CD4-positive, alpha-beta T cell treated with Interleukin-4 for 4 hours (primary cell): Measurements from ENCODE around the gene SHC1.

ENCODE experiments used
- DNase-seq: peaks from one replicate; pipeline ENCODE4 v3.0.0-alpha.2; 2020

SHC1 gene

GRCh38 chr1:154955718-154956543 lies 14.6 kb downstream of the SHC1 start, which contains the start of gene PBXIP1:
PBXIP1 (minus strand) TSS chr1:154956099; CDS start chr1:154953721, 2,378 bp downstream.
- peak; percentile 96 for DNase-seq

DNA sequence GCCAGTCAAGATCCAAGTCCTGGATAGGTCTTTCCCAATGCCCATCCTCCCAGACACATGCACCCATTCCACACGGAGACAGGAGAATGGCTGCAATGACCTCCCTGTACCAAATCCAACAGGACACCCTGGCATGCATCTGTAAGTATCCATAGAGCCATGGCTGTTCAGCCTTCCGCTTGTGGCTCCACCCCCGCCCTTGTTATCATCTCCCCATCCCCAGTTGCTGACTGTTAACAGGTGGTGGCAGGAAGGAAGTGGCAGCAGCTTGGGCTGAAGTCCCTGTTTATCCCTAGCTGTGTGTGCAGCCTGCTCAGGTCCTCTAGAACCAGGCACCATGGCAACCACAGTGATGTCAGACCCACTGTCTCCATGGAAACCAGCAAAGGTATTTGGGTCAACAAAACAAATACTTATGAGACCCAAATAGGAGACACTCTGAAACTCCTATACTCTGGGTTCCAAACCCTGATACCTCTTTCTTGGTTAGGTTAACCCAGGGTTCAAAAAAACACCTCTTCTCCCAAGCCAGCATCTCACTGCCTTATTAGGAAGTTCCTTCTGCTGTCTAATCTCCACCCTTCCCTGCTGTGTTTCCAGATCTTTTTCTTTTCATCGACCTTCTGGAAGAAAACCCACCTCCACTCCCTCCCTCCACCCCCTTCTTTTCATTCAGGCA lies 15.4 kb downstream of the SHC1 start:
- DNase-seq: peak; percentile 100

DNA sequence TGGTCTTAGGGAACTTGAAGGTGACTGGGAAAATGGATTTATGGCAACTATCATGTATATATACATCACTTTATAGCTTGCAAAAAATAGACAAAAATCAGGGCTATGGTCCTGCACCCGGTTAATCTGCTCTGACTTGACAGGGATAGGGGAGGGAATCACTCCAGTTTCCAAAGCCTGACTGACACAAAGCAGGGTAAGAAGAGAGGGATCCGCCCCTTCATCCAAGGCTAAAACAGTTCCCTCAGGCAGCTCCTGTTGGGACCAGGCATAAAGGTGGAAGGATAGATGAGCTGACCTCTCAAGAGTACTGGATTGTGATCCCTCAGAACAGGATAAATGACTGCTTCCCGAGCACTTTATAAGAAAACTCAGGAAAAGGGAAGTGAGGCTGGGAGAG lies 16.0 kb downstream of the SHC1 start:
- DNase-seq: no peak

GRCh38 chr1:154953611-154954038 lies 16.9 kb downstream of the SHC1 start:
- no peak for DNase-seq

DNA sequence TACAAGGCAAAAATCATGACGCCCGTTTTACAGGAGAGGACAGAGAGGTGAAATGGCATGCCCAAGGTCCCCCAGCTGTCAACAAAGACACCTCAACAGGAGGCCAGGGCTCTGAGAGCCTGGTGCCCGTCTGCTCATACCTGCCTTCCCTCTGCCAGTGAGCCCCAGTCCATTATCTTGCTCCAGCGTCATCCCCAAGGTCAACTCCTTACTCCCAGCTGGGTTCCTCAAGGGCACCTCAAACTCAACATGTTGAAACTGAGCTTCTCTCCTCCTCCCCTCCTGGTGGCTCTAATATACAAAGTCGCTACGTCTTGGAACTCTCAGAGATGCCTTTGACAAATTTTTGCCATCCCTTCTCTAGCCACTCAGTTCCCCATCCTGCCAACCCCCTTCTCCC lies 17.9 kb downstream of the SHC1 start:
- no peak for DNase-seq

GRCh38 chr1:154951901-154952657 lies 18.5 kb downstream of the SHC1 start:
- DNase-seq: peak; percentile 74

- DNase-seq: no peak
These were observed 22.5 kb downstream of the SHC1 start for GRCh38 chr1:154948079-154948478.

GRCh38 chr1:154945962-154946850 lies 24.3 kb downstream of the SHC1 start:
- DNase-seq: no peak

GRCh38 chr1:154945160-154945961 lies 25.2 kb downstream of the SHC1 start:
- no peak for DNase-seq

DNA sequence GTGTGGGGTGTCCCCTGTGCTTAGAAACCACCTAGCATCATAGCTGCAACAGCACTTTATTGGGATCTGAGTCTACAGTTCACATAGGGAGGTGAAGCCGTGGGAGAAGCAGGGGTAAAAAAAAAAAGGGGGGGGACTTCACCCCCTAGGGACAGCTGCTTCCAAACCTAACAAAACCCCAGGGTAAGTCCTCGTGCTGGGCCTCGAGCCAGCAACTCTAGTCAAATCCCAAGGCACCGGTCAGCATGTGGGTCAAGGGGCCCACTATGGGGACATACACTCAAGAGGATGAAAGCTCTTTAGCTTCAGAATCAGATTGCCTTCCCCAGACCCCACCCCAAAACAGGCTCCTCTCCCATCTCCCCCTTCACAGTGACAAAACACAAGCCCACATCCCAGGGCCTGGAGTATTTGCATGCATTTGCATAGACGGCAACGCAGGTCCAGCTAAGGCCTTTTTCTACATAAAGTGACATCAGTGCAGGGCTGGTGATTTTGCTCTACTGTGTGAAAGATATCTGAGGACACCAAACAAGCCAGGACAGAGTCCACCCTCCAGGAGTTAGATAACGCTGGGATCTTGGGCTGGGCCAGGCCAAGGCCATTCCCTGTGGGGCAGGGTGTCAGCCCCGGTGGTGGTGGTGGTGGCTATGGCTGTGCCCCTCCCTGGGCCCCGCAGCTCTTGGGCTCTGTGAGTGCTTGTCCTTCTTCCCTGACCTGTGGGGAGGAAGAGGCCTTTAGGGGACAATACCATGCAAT lies 26.0 kb downstream of the SHC1 start:
- no peak for DNase-seq

DNA sequence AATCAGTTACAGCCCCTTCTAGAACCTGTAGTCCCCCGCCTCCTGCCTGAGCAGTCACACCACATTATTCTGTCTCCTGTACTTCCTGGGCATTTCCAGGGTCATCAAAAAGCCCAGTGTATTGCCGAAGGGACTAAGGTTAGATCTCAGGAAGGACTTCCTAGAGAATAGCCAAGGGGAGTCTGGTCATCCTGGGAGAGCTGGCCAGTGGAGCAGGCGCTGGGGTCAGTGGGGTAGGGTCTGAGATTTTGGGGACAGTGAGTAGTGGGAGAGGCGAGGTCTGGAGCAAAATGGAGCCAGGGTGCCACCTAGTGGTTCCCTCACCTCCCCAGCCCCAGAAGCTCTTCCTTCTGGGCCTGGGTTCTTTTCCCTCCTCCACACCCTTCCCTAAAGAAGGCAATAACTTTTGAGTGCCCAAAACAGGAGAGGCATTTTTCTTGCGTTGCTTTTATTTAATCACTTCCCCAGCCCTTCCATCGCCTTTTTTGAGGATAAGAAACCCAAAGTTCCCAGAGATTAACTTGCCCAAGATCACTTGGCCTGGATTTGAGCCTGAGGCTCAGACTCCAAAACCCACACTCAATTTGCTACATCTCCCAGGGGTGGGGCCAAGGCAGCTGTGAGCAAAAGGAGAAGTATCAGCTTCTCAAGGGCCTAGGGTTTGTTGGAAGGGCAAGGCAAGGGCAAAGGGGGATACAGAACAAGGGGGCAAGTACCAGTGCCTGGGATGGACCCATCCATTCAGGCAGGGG lies 26.7 kb downstream of the SHC1 start:
- DNase-seq: no peak

DNA sequence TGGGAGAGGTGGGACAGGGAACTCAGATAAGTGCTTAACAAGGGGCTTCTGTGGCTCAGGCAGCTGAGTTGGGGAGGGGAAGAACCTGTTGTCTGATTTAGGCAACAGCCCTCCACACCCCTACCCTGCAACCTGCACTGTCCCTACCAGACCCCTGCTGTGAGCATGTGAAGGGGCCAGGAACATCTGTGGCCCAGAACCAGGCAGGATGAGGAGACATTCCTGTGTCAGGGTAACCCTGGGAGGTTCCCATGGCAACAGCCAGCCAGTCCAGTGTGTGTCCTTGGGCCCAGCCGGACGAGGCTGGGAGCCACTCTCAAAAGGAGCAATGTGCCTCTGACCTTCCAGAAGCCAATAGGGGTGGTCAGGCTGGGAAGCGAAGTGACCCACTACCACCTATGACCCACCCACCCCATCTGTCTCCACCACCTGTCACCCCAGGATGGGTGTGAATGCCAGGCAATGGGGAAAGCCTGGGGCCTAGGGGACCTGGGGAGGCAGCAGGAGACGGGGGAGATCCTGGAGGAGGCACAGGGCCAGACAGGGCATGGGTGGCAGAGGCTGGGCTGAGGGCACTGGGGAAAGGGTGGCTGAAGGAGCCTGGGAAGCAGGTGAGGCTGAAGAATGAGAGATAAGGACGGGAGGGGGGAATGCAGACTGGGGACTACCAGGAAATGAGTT lies 29.1 kb downstream of the SHC1 start:
- no peak for DNase-seq

- DNase-seq: no peak
These were observed 29.8 kb downstream of the SHC1 start for GRCh38 chr1:154940651-154941194.

- no peak for DNase-seq
These were observed 30.4 kb downstream of the SHC1 start for GRCh38 chr1:154940213-154940560.

GRCh38 chr1:154938604-154939399 lies 31.7 kb downstream of the SHC1 start:
- no peak for DNase-seq

DNA sequence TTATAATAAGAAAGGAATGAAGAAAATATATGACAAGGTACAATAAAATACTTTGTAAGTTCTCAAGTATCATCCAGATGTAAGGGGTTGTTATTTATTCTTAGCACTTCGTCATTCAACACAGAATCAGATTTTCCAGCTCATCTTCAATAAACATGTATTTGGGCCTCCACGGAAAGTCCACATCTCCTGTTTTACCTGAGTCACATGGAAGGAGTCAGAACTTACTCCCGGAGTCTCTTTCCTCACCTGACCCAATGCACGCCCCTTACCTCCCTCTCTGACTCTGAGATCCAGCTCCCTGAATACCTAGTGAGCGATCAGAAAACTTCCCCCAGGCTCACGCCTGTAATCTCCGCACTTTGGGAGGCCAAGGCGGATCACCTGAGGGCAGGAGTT lies 32.6 kb downstream of the SHC1 start:
- no peak for DNase-seq

DNA sequence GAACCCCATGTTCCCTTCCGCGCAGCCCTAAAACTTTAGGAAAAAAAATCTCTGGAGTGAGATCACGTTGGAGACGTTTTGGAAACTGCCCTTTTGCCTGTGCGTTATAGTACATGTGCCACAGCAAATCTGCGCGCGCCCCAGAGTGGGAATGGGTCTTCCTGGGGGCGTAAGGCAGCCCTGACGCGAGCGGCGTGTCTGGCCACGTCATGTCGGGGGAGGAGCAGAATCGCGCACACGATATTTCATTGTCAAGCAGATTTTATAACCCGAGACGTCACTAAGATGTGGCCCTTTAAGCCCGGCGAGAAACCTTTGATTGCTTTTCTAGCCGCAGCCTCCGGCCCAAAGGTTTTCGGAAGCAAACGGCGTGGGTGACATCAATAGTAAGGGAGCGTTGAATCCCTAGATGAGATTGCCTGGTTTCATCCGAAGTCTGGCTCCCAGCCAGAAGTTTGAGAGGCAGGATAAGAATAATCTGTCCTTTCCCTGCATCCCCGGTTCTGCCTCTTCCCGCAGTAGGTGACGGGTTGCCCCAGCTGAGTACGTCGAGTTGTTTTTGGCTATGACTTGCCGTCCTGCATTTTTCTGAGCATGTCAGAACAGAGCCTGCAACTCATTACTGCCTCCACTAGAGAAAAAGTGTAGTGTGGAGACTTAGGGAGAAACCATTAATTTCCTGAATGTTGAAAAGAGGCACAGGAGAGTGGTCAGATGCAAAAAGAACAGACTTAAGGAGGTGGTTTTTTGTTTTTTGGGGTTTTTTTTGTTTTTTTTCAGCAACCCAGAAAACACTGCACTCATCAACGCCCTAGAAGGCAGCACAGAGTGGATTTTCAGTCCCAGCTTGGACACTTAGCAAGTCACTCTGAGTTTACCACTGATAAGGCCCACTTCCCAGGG lies 33.2 kb downstream of the SHC1 start:
- peak; percentile 86 for DNase-seq
